Stimulated activated CD8-positive, alpha-beta memory T cell treated with anti-CD3 and anti-CD28 coated beads, Interleukin-7, amount 100 ng/mL, for 1 hour (primary cell): ENCODE data around the gene APRT.
"Not testable (repeated sequence)": the region's sequence is repeated elsewhere in the genome, so short reads cannot be mapped to it uniquely, and the experiment has no call there.

Experiments used
- DNase-seq, 2 donors: peaks; one replicate each; pipeline ENCODE4 v3.0.0-alpha.2; 2020; ENCODE audit warnings: low read depth in 2 of 2

The APRT gene

GRCh38 chr16:88842308-88842756, 30.6 kb upstream of the APRT start:
- DNase-seq, result no peak

GRCh38 chr16:88841521-88842307, 30.0 kb upstream of the APRT start:
- DNase-seq, result no peak

GRCh38 chr16:88840600-88841215, 29.0 kb upstream of the APRT start:
- DNase-seq, result no peak

GRCh38 chr16:88839745-88840599, 28.2 kb upstream of the APRT start:
- DNase-seq, result no peak

GRCh38 chr16:88839026-88839529, 27.4 kb upstream of the APRT start:
- DNase-seq, result no peak

GRCh38 chr16:88838566-88838965, 26.8 kb upstream of the APRT start:
- no peak for DNase-seq

GRCh38 chr16:88837806-88838205, 26.1 kb upstream of the APRT start:
- DNase-seq, result no peak

- DNase-seq, result no peak
Measured at GRCh38 chr16:88836791-88837190, 25.1 kb upstream of the APRT start.

GRCh38 chr16:88835818-88836217, 24.1 kb upstream of the APRT start:
- DNase-seq, result no peak

- no peak for DNase-seq
Measured at GRCh38 chr16:88835383-88835782, 23.7 kb upstream of the APRT start.

- no peak for DNase-seq
Measured at GRCh38 chr16:88834670-88835069, 22.9 kb upstream of the APRT start.

GRCh38 chr16:88833086-88833485, 21.4 kb upstream of the APRT start:
- no peak for DNase-seq

GRCh38 chr16:88831838-88832237, 20.1 kb upstream of the APRT start:
- no peak for DNase-seq

- no peak for DNase-seq
Measured at GRCh38 chr16:88830783-88831182, 19.1 kb upstream of the APRT start.

- DNase-seq, result no peak
Measured at GRCh38 chr16:88830258-88830657, 18.5 kb upstream of the APRT start.

GRCh38 chr16:88828711-88829110, 17.0 kb upstream of the APRT start:
- no peak for DNase-seq

- no peak for DNase-seq
Measured at GRCh38 chr16:88827727-88828126, 16.0 kb upstream of the APRT start.

GRCh38 chr16:88826070-88826840, 14.5 kb upstream of the APRT start:
- DNase-seq, result no peak

- no peak for DNase-seq
Measured at GRCh38 chr16:88825146-88825545, 13.4 kb upstream of the APRT start.

GRCh38 chr16:88824256-88825077, 12.7 kb upstream of the APRT start:
- DNase-seq, result no peak

- DNase-seq, result not testable (repeated sequence)
Measured at GRCh38 chr16:88823646-88824045, 11.9 kb upstream of the APRT start.
